SK-N-SH (cell line): Measurements from ENCODE around the gene FLAD1. TPM values are rescaled to one million over a fixed set of nuclear protein-coding genes. Genes with fewer than 3 reads are reported as not detected.

Source experiments
- CTCF ChIA-PET: fragments of 300-600, 350-600 bp; formaldehyde crosslinking; extraction: SDS; loops from one replicate; lab custom pipeline; 2021; lab: Yijun Ruan, JAX
- POLR2A ChIA-PET: fragments of 350-600 bp; sonication (Branson Sonifier 250); formaldehyde crosslinking; extraction: SDS; loops from one replicate; lab custom pipeline; 2020; ENCODE audit warnings: antibody characterized with exemption, inconsistent platforms; lab: Yijun Ruan, JAX
- DNase-seq: peaks from one replicate; pipeline ENCODE4 v3.0.0; 2012
- H2AFZ ChIP-seq: fragments of 200-600 bp; sonication (generic); 2 replicates; pipeline ENCODE4 v1.8.1; 2016; ENCODE audit warnings: antibody characterized with exemption, mild to moderate bottlenecking, low read depth
- H3F3A ChIP-seq: fragments of 200-600 bp; sonication (generic); replicated peaks from 2 replicates; pipeline ENCODE3; 2016; ENCODE audit warnings: antibody characterized with exemption, mild to moderate bottlenecking; ENCODE audit not compliant: insufficient read depth
- H3K27ac ChIP-seq, 2 experiments: fragments of 200-500 bp in 1 of 2; fragments of 200-600 bp in 1 of 2; sonication (Bioruptor generic) in 1 of 2; sonication (generic), shearing (Covaris generic) in 1 of 2; 2 replicates each; pipeline versions ENCODE4 v1.5.1 to v1.6.1; 2014 to 2016; ENCODE audit warnings: low read depth in 2 of 2, inconsistent platforms in 1 of 2, low read length in 1 of 2, mild to moderate bottlenecking in 1 of 2, mixed read lengths in 1 of 2
- H3K27me3 ChIP-seq: fragments of 200-600 bp; sonication (generic), shearing (Covaris generic); 2 replicates; pipeline ENCODE4 v1.6.1; 2016; ENCODE audit warnings: mixed run types; ENCODE audit not compliant: insufficient read depth
- H3K36me3 ChIP-seq, 2 experiments: fragments of 200-500 bp in 1 of 2; fragments of 200-600 bp in 1 of 2; sonication (Bioruptor generic) in 1 of 2; sonication (generic) in 1 of 2; replicated peaks in 1 of 2; 2 replicates each; pipeline versions ENCODE3 to v1.5.1; 2014 to 2016; ENCODE audit warnings: low read length in 1 of 2, mild to moderate bottlenecking in 1 of 2; ENCODE audit not compliant: insufficient read depth in 2 of 2, control insufficient read depth in 1 of 2
- H3K4me1 ChIP-seq, 2 experiments: fragments of 200-500 bp in 1 of 2; fragments of 200-600 bp in 1 of 2; sonication (Bioruptor generic) in 1 of 2; sonication (generic), shearing (Covaris generic) in 1 of 2; 2 replicates each; pipeline versions ENCODE4 v1.5.1 to v1.6.1; 2014 to 2016; ENCODE audit warnings: low read depth in 1 of 2, low read length in 1 of 2, mixed run types in 1 of 2; ENCODE audit not compliant: insufficient read depth in 2 of 2, control insufficient read depth in 1 of 2
- H3K4me2 ChIP-seq: fragments of 200-600 bp; sonication (generic), shearing (Covaris generic); 2 replicates; pipeline ENCODE4 v1.6.1; 2017; ENCODE audit warnings: mixed run types
- H3K4me3 ChIP-seq, 2 experiments: fragments of 200-500 bp in 1 of 2; fragments of 200-600 bp in 1 of 2; sonication (Bioruptor generic) in 1 of 2; sonication (generic), shearing (Covaris generic) in 1 of 2; 2 replicates each; pipeline versions ENCODE4 v1.5.1 to v1.8.1; 2014 to 2016; ENCODE audit warnings: low read depth in 2 of 2, inconsistent platforms in 1 of 2, low read length in 1 of 2, mild to moderate bottlenecking in 1 of 2, mixed read lengths in 1 of 2, moderate library complexity in 1 of 2
- H3K79me2 ChIP-seq: fragments of 200-600 bp; sonication (generic); 2 replicates; pipeline ENCODE4 v1.8.1; 2017; ENCODE audit warnings: mild to moderate bottlenecking; ENCODE audit not compliant: insufficient read depth
- H3K9ac ChIP-seq: fragments of 200-600 bp; sonication (generic); 2 replicates; pipeline ENCODE4 v1.6.1; 2017; ENCODE audit warnings: mixed run types
- H3K9me2 ChIP-seq: fragments of 200-600 bp; sonication (generic); 2 replicates; pipeline ENCODE4 v1.6.1; 2017; ENCODE audit warnings: mixed run types
- H3K9me3 ChIP-seq: fragments of 200-600 bp; sonication (generic); 2 replicates; pipeline ENCODE4 v1.6.1; 2017; ENCODE audit warnings: mixed run types, mild to moderate bottlenecking, moderate library complexity
- H4K20me1 ChIP-seq: fragments of 200-600 bp; sonication (generic); 2 replicates; pipeline ENCODE4 v1.6.1; 2017; ENCODE audit warnings: mild to moderate bottlenecking, mixed run types; ENCODE audit not compliant: insufficient read depth
- CHD2 ChIP-seq: fragments of 150-350 bp; IDR thresholded peaks from 2 replicates; pipeline ENCODE4 v1.6.1; 2018; ENCODE audit warnings: low read length; ENCODE audit not compliant: partially characterized antibody
- CTCF ChIP-seq: fragments of 200-600 bp; sonication (generic); IDR thresholded peaks from 2 replicates; pipeline ENCODE4 v1.6.1; 2017; ENCODE audit warnings: antibody characterized with exemption, mild to moderate bottlenecking, moderate library complexity
- EP300 ChIP-seq, 2 experiments: IDR thresholded peaks; 2 replicates each; pipeline versions ENCODE4 v1.4.0 to v1.6.1; 2012; ENCODE audit warnings: borderline replicate concordance in 1 of 2, low read depth in 1 of 2, low read length in 1 of 2
- FOSL2 ChIP-seq: IDR thresholded peaks from 2 replicates; pipeline ENCODE4 v1.4.0; 2012; ENCODE audit warnings: low read depth, mild to moderate bottlenecking, moderate library complexity, borderline replicate concordance
- MXI1 ChIP-seq: IDR thresholded peaks from 2 replicates; pipeline ENCODE4 v1.6.1; 2012; ENCODE audit warnings: mild to moderate bottlenecking, low read depth, low read length, improper control_type of control experiment
- NFIC ChIP-seq: IDR thresholded peaks from 2 replicates; pipeline ENCODE4 v1.4.0; 2012; ENCODE audit warnings: borderline replicate concordance
- RCOR1 ChIP-seq: fragments of 150-350 bp; IDR thresholded peaks from 2 replicates; pipeline ENCODE4 v1.6.1; 2017; ENCODE audit warnings: antibody characterized with exemption, low read length
- RXRA ChIP-seq: IDR thresholded peaks from 2 replicates; pipeline ENCODE4 v1.4.0; 2012; ENCODE audit warnings: low read depth, mild to moderate bottlenecking, borderline replicate concordance
- SMC3 ChIP-seq: IDR thresholded peaks from 2 replicates; pipeline ENCODE4 v1.6.1; 2012; ENCODE audit warnings: low read depth, low read length, improper control_type of control experiment
- WGBS: methylation state at CpG from one replicate; pipeline ENCODE4 v1.1.6; 2017; ENCODE audit warnings: low lambda C conversion rate; 5-methylcytosine and 5-hydroxymethylcytosine counted together
- polyA plus RNA-seq, 3 experiments: library from polyadenylated mRNA; depleted of rRNA; stranded (reverse); fragments of >200 nt; gene quantifications; 2 replicates each; pipeline ENCODE4 v1.2.3, GENCODE V29; 2012
- TF ChIP-seq, protein P1 (sequence below): IDR thresholded peaks from 2 replicates; pipeline ENCODE4 v1.4.0; 2012; ENCODE audit warnings: low read depth, borderline replicate concordance

Gene FLAD1
- polyA plus RNA-seq, 1 of the 3 experiments (the other 2 are of a cell fraction): 50.8 TPM

DNA sequence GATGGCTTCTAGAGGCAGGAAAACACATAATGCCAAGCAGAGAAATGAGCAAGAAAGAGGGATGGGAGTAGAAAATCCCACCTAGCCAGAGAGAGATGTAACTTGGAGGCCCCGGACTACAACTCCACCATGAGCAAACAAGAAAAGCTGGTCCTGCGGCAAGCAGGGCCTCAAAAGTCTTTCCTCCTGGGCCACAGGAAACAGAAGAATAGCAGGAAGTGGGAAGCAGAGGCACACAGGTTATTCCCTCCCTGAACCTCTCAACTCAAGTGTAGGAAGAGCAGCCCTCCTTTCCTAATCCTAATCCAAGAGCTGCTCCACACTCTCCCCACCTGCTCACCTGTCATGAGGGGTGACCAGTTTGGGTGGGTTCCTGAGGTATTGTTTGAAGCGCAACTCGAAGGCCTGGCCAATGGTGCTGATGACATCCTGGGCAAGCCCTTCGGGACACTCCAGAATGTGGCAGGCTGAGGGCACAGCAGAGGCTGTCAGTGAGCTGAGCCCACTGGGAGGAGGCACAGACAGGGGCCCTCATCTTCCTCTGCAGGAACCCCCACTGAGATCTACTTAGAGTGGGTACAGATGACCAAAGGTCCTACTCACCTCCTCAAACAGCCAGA, 15.7 kb upstream of the FLAD1 start (continued):
- TF ChIP-seq, protein P1, sequence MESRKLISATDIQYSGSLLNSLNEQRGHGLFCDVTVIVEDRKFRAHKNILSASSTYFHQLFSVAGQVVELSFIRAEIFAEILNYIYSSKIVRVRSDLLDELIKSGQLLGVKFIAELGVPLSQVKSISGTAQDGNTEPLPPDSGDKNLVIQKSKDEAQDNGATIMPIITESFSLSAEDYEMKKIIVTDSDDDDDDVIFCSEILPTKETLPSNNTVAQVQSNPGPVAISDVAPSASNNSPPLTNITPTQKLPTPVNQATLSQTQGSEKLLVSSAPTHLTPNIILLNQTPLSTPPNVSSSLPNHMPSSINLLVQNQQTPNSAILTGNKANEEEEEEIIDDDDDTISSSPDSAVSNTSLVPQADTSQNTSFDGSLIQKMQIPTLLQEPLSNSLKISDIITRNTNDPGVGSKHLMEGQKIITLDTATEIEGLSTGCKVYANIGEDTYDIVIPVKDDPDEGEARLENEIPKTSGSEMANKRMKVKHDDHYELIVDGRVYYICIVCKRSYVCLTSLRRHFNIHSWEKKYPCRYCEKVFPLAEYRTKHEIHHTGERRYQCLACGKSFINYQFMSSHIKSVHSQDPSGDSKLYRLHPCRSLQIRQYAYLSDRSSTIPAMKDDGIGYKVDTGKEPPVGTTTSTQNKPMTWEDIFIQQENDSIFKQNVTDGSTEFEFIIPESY: no peak
- TF ChIP-seq RXRA: no peak

DNA sequence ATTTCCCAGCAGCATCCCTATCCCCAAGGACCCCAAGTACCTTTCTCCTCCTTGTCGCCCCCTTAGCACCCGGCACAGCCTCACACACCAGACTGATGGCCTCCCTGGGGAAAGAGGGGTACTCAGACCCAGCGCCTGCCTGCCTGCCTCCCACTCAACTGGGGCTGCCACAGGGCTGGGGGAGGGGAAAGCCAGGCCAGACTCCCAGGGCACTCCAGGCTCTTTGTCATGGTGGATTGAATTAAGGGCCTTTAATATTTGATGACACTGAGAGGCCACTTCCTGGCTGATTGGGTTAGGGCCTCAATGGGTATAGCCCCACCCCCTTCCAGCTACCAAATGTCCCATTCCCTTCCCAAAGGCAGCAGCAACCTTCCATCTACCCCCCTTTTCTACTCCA, 14.4 kb upstream of the FLAD1 start:
- peaks cover 31 to 36% of the 10 kb centered on the region in 2 experiments for H3K36me3 ChIP-seq
- peak overlapping the region; percentile 77 to 90 for H3K4me3 ChIP-seq
- H3K79me2 ChIP-seq: peaks cover 74% of the 10 kb centered on the region
- peak; percentile 69 for DNase-seq
- H3K27me3 ChIP-seq: no peaks in the 10 kb centered on the region
- peak overlapping the region; percentile 97 to 99; a peak in 3 of 4 replicates for H3K27ac ChIP-seq
- H3K4me1 ChIP-seq: peaks cover 18 to 61% of the 10 kb centered on the region in 2 experiments
- 59% methylated on average over 3 of the region's 3 CpGs for WGBS
- peaks cover 27% of the 10 kb centered on the region for H4K20me1 ChIP-seq
- TF ChIP-seq SMC3: peak; percentile 10; the same call in 1 of the 2 replicates
- TF ChIP-seq NFIC: no peak
- peak in 1 of 2 experiments; percentile 67; a peak in 2 of 4 replicates for TF ChIP-seq EP300 (IDR thresholded peaks at IDR 0.05; ENCODE audit: borderline replicate concordance in 1 of 2, low read depth in 1 of 2, low read length in 1 of 2)
- TF ChIP-seq FOSL2: no peak
- peak; percentile 79 for TF ChIP-seq CHD2
- TF ChIP-seq RCOR1: peak; percentile 38; the same call in 1 of the 2 replicates
- TF ChIP-seq CTCF: no peak
- TF ChIP-seq MXI1: peak; percentile 65
- H3K4me2 ChIP-seq: peak overlapping the region; percentile 98
- H3F3A ChIP-seq: peaks cover 46% of the 10 kb centered on the region
- ChIA-PET POLR2A (interaction anchor here (1.2 to 3.7 kb wide), 5 partner anchors 11 to 96 kb away, joined by 3 to 25 read pairs (median 15); partner anchors contain the start of gene PBXIP1), CTCF (interaction anchor here (1.7 to 37.5 kb wide), 3 partner anchors 8 to 82 kb away, joined by 4 to 640 read pairs (median 36); partner anchors contain the start of genes ADAM15, LENEP, PYGO2 and ZBTB7B)
- no peak overlapping the region for H2AFZ ChIP-seq
- H3K9ac ChIP-seq: peak overlapping the region; percentile 88
- no peaks in the 10 kb centered on the region for H3K9me3 ChIP-seq
- no peaks in the 10 kb centered on the region for H3K9me2 ChIP-seq
